GM11168 (cell line): ENCODE results near the gene GCNT2.

Source experiments
- in situ Hi-C: fragments of 300-500 bp; cut with MboI; formaldehyde crosslinking; loops from one replicate; pipeline ENCODE4 v1.12.0; 2022; ENCODE audit warnings: low sequenced_read_pairs; ENCODE audit not compliant: unreplicated experiment

Gene GCNT2

GRCh38 chr6:10521104-10521808 lies at the start of gene GCNT2:
TSS of gene GCNT2 (plus strand) at chr6:10521351. CDS start at chr6:10528912, 7,561 bp downstream.
- in situ Hi-C loops, result no loop called here

- in situ Hi-C loops, result no loop called here
Observed at GRCh38 chr6:10472634-10473033, 48.5 kb upstream of the GCNT2 start.

GRCh38 chr6:10478187-10479040 lies 42.7 kb upstream of the GCNT2 start:
- in situ Hi-C loops, result loop anchor here (5.0 to 25.0 kb wide), 2 partner anchors 319 to 584 kb away; no protein-coding TSS in a partner anchor

GRCh38 chr6:10479939-10480700 lies 41.0 kb upstream of the GCNT2 start:
- in situ Hi-C loops, result loop anchor here (5.0 to 25.0 kb wide), 2 partner anchors 317 to 582 kb away; no protein-coding TSS in a partner anchor

- in situ Hi-C loops, result loop anchor here (25.0 kb wide), 1 partner anchor 581 kb away; no protein-coding TSS in a partner anchor
Observed at GRCh38 chr6:10481101-10481500, 40.0 kb upstream of the GCNT2 start.

- in situ Hi-C loops, result loop anchor here (25.0 kb wide), 1 partner anchor 580 kb away; no protein-coding TSS in a partner anchor
Observed at GRCh38 chr6:10482636-10483257, 38.4 kb upstream of the GCNT2 start.

- in situ Hi-C loops, result loop anchor here (25.0 kb wide), 1 partner anchor 577 kb away; no protein-coding TSS in a partner anchor
Observed at GRCh38 chr6:10484912-10485311, 36.2 kb upstream of the GCNT2 start.

- in situ Hi-C loops, result loop anchor here (25.0 kb wide), 1 partner anchor 577 kb away; no protein-coding TSS in a partner anchor
Observed at GRCh38 chr6:10485406-10485805, 35.7 kb upstream of the GCNT2 start.

GRCh38 chr6:10486215-10486614 lies 34.9 kb upstream of the GCNT2 start:
- in situ Hi-C loops, result loop anchor here (25.0 kb wide), 1 partner anchor 576 kb away; no protein-coding TSS in a partner anchor

GRCh38 chr6:10486944-10487588 lies 34.1 kb upstream of the GCNT2 start:
- in situ Hi-C loops, result loop anchor here (25.0 kb wide), 1 partner anchor 575 kb away; no protein-coding TSS in a partner anchor

- in situ Hi-C loops, result loop anchor here (25.0 kb wide), 1 partner anchor 575 kb away; no protein-coding TSS in a partner anchor
Observed at GRCh38 chr6:10487668-10488327, 33.4 kb upstream of the GCNT2 start.

GRCh38 chr6:10491463-10491862 lies 29.7 kb upstream of the GCNT2 start:
- in situ Hi-C loops, result loop anchor here (25.0 kb wide), 1 partner anchor 571 kb away; no protein-coding TSS in a partner anchor

- in situ Hi-C loops, result loop anchor here (25.0 kb wide), 1 partner anchor 570 kb away; no protein-coding TSS in a partner anchor
Observed at GRCh38 chr6:10491905-10492304, 29.2 kb upstream of the GCNT2 start.

GRCh38 chr6:10495029-10495428 lies 26.1 kb upstream of the GCNT2 start:
- in situ Hi-C loops, result loop anchor here (25.0 kb wide), 1 partner anchor 567 kb away; no protein-coding TSS in a partner anchor

GRCh38 chr6:10505529-10505928 lies 15.6 kb upstream of the GCNT2 start:
- in situ Hi-C loops, result no loop called here

- in situ Hi-C loops, result no loop called here
Observed at GRCh38 chr6:10507298-10507697, 13.9 kb upstream of the GCNT2 start.

GRCh38 chr6:10507715-10508114 lies 13.4 kb upstream of the GCNT2 start:
- in situ Hi-C loops, result no loop called here

GRCh38 chr6:10510592-10511367 lies 10.4 kb upstream of the GCNT2 start:
- in situ Hi-C loops, result no loop called here
